ENCODE data around the gene KRT5.

Gene KRT5

GRCh38 chr12:52535574-52535973 lies 15.4 kb upstream of the KRT5 start:
- TF ChIP-seq, protein P1, sequence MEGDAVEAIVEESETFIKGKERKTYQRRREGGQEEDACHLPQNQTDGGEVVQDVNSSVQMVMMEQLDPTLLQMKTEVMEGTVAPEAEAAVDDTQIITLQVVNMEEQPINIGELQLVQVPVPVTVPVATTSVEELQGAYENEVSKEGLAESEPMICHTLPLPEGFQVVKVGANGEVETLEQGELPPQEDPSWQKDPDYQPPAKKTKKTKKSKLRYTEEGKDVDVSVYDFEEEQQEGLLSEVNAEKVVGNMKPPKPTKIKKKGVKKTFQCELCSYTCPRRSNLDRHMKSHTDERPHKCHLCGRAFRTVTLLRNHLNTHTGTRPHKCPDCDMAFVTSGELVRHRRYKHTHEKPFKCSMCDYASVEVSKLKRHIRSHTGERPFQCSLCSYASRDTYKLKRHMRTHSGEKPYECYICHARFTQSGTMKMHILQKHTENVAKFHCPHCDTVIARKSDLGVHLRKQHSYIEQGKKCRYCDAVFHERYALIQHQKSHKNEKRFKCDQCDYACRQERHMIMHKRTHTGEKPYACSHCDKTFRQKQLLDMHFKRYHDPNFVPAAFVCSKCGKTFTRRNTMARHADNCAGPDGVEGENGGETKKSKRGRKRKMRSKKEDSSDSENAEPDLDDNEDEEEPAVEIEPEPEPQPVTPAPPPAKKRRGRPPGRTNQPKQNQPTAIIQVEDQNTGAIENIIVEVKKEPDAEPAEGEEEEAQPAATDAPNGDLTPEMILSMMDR (conservative IDR thresholded peaks at IDR 0.05): no peak
- no peak overlapping the region for H3K27ac ChIP-seq

- no peak overlapping the region for H3K27ac ChIP-seq
- TF ChIP-seq, protein P1 (conservative IDR thresholded peaks at IDR 0.05): no peak
These were observed 14.3 kb upstream of the KRT5 start for GRCh38 chr12:52534482-52534881.

DNA sequence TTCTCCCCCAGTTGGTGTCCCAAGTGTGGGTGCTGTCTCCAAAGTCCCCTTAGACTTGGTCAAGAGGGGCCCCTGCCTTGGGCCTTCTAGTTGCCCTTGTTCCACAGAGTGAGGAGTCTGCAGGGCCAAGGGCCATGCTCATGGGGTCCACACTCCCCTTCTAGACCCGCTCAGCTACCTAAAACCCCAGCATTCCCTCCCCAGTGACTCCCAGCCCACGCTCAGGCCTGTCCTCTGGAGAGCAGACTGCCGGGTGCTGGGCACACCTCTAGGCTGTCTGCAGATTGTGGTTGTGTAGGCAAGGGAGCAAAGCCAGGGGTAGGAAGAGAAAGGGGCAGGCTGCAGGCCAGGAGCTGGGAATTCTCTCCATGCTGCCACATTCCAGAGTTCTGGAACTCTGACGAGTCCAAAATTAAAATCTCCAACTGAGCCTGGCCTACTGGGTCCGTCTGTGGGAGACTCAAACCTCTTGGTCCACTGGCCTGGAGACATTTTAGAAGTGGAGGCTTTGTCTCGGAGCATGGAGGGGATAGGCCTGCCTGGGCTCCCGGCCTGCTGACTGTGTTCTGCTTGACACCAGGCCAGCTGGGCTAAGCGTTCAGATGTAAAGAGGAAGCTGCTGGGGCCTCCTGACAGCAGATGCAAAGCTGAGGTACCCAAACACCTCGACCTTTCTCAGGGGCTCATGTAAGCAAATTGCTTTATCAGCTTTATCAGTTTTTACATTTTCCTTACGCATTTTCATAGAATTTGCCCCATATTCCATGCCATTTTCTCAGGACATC lies 13.7 kb upstream of the KRT5 start:
- no peak overlapping the region for H3K27ac ChIP-seq
- TF ChIP-seq, protein P1 (conservative IDR thresholded peaks at IDR 0.05): no peak

GRCh38 chr12:52532636-52533035 lies 12.4 kb upstream of the KRT5 start:
- TF ChIP-seq, protein P1 (conservative IDR thresholded peaks at IDR 0.05): no peak
- H3K27ac ChIP-seq: no peak overlapping the region

GRCh38 chr12:52531566-52532300 lies 11.5 kb upstream of the KRT5 start:
- TF ChIP-seq, protein P1 (conservative IDR thresholded peaks at IDR 0.05): no peak
- H3K27ac ChIP-seq: no peak overlapping the region

DNA sequence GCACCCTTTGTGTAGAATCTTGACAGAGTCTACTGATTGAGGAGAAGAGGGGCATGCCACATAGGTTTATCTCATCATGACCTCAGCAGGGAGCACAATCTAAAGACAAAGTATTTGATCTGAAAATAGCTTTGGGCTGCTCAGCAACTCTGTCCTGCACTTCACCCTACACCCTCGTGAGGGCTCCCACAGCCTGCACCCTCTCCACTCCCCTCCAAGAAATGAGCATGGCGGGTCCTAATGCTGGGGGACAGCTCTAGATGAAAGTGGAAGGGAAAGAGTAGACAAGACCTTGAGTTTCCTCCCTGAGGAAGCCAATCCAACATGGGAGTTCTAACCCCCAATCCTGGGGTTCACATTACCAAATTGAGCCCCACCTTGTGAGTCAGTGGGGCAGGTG lies 10.7 kb upstream of the KRT5 start:
- TF ChIP-seq, protein P1 (conservative IDR thresholded peaks at IDR 0.05): no peak
- H3K27ac ChIP-seq: no peak overlapping the region

GRCh38 chr12:52530366-52530765 lies 10.2 kb upstream of the KRT5 start:
- TF ChIP-seq, protein P1 (conservative IDR thresholded peaks at IDR 0.05): no peak

More at GRCh38 chr12:52530366-52530765, 10.2 kb upstream of the KRT5 start:
- H3K27ac ChIP-seq: no peak overlapping the region

All from VCaP (cell line).